Natural killer cell (primary cell): Measurements from ENCODE around the gene ABCB9. TPM values are rescaled to one million over a fixed set of nuclear protein-coding genes. Genes with fewer than 3 reads are reported as not detected.

Experiments used
- ATAC-seq, 3 donors: fragments of 150-1000 bp in 2 of 3; fragments of 200-7000 bp in 1 of 3; cut with Tn5 transposase; 1 replicate in 1 of 3; 2 replicates in 2 of 3; pipeline ENCODE4 v1.10.0; 2021; ENCODE audit warnings: mild to moderate bottlenecking in 2 of 3, moderate library complexity in 2 of 3
- DNase-seq, 2 donors: peaks; one replicate each; pipeline versions ENCODE4 v3.0.0 to v3.0.0-alpha.2; 2013 to 2021; ENCODE audit warnings: mixed read lengths in 1 of 2
- H3K27ac ChIP-seq: one replicate; pipeline ENCODE4 v1.5.1; 2013; ENCODE audit warnings: mild to moderate bottlenecking, low read length
- H3K27me3 ChIP-seq: one replicate; pipeline ENCODE4 v1.6.1; 2013; ENCODE audit warnings: low read length; ENCODE audit not compliant: control insufficient read depth, insufficient read depth
- H3K36me3 ChIP-seq: one replicate; pipeline ENCODE4 v1.6.1; 2013; ENCODE audit warnings: low read length; ENCODE audit not compliant: control insufficient read depth, insufficient read depth
- H3K4me1 ChIP-seq: one replicate; pipeline ENCODE4 v1.6.1; 2013; ENCODE audit warnings: low read length; ENCODE audit not compliant: control insufficient read depth, insufficient read depth
- H3K4me3 ChIP-seq: one replicate; pipeline ENCODE4 v1.5.1; 2013; ENCODE audit warnings: low read length
- H3K9me3 ChIP-seq: one replicate; pipeline ENCODE4 v1.6.1; 2013; ENCODE audit warnings: low read length; ENCODE audit not compliant: control insufficient read depth, insufficient read depth
- H3K27ac Mint-ChIP-seq, 2 donors: one replicate each; pipeline ENCODE4 v1.8.0; 2022; ENCODE audit warnings: mild to moderate bottlenecking in 2 of 2, mixed read lengths in 2 of 2, moderate library complexity in 1 of 2
- H3K27me3 Mint-ChIP-seq, 2 donors: one replicate each; pipeline ENCODE4 v1.8.0; 2022; ENCODE audit warnings: low read depth in 2 of 2, mixed read lengths in 2 of 2
- H3K36me3 Mint-ChIP-seq: one replicate; pipeline ENCODE4 v1.8.0; 2022; ENCODE audit warnings: mixed read lengths
- H3K4me1 Mint-ChIP-seq, 2 donors: one replicate each; pipeline ENCODE4 v1.8.0; 2022; ENCODE audit warnings: mixed read lengths in 2 of 2
- H3K4me3 Mint-ChIP-seq: one replicate; pipeline ENCODE4 v1.8.0; 2022; ENCODE audit warnings: mild to moderate bottlenecking, moderate library complexity, mixed read lengths
- H3K9me3 Mint-ChIP-seq, 2 donors: one replicate each; pipeline ENCODE4 v1.8.0; 2022; ENCODE audit warnings: mixed read lengths in 2 of 2
- CTCF ChIP-seq: fragments of 200-600 bp; IDR thresholded peaks from one replicate; pipeline ENCODE4 v1.8.0; 2022; ENCODE audit warnings: antibody characterized with exemption
- WGBS: methylation state at CpG from one replicate; pipeline ENCODE4 v1.1.7; 2013; ENCODE audit warnings: missing lambda C conversion rate; ENCODE audit not compliant: insufficient coverage; 5-methylcytosine and 5-hydroxymethylcytosine counted together
- intact Hi-C: fragments of 100-400 bp; cut with micrococcal nuclease; formaldehyde crosslinking; loops from one replicate; pipeline ENCODE4 v1.14.2; 2022
- total RNA-seq, 4 donors: library from RNA; stranded (reverse); fragments of 120-200 nt in 1 of 4; gene quantifications; one replicate each; pipeline versions ENCODE4 v1.2.3 to v1.2.4, GENCODE V29; 2013 to 2022

The ABCB9 gene
- total RNA-seq, 3 donors from 2014 or later (not counting 1 experiment from before 2014, with no cell fraction given), result 2.4 to 4.0 (median 3.3) TPM

- H3K27me3 ChIP-seq, result no peaks in the 10 kb centered on the region
- no peak for ATAC-seq
- no peak overlapping the region for H3K27ac ChIP-seq
- TF ChIP-seq CTCF, result no peak
- H3K9me3 ChIP-seq, result no peaks in the 10 kb centered on the region
- no peak overlapping the region for H3K4me3 ChIP-seq
- no peaks in the 10 kb centered on the region for H3K9me3 Mint-ChIP-seq
- WGBS, result 97% methylated on average over 12 of the region's 12 CpGs
- H3K27ac Mint-ChIP-seq, result no peak overlapping the region
- no peak overlapping the region for H3K4me3 Mint-ChIP-seq
- peaks cover 11% of the 10 kb centered on the region for H3K4me1 ChIP-seq
- intact Hi-C loops, result no loop called here
- no peaks in the 10 kb centered on the region for H3K36me3 Mint-ChIP-seq
- H3K27me3 Mint-ChIP-seq, result no peaks in the 10 kb centered on the region
- peaks cover 0 to 13% of the 10 kb centered on the region in 2 donors for H3K4me1 Mint-ChIP-seq
- no peak for DNase-seq
- no peaks in the 10 kb centered on the region for H3K36me3 ChIP-seq
These were observed 37.7 kb downstream of the ABCB9 start for GRCh38 chr12:122928404-122929147.

GRCh38 chr12:122927756-122928403 lies 38.4 kb downstream of the ABCB9 start:
- Histone ChIP-seq H3K27me3 (no peaks in the 10 kb centered on the region), H3K27ac (no peak overlapping the region), H3K4me3 (no peak overlapping the region), H3K36me3 (no peaks in the 10 kb centered on the region), H3K4me1 (peaks cover 11% of the 10 kb centered on the region), H3K9me3 (no peaks in the 10 kb centered on the region)
- H3K27ac Mint-ChIP-seq, result no peak overlapping the region
- H3K9me3 Mint-ChIP-seq, result no peaks in the 10 kb centered on the region
- no peak for TF ChIP-seq CTCF
- intact Hi-C loops, result no loop called here
- H3K4me3 Mint-ChIP-seq, result no peak overlapping the region
- H3K27me3 Mint-ChIP-seq, result no peaks in the 10 kb centered on the region
- H3K4me1 Mint-ChIP-seq, result peaks cover 0 to 13% of the 10 kb centered on the region in 2 donors
- no peaks in the 10 kb centered on the region for H3K36me3 Mint-ChIP-seq
- ATAC-seq (no peak), DNase-seq (no peak)
- 64% methylated on average over 11 of the region's 11 CpGs for WGBS

GRCh38 chr12:122921917-122922316 lies 44.3 kb downstream of the ABCB9 start:
- Mint-ChIP-seq H3K36me3 (no peaks in the 10 kb centered on the region), H3K9me3 (no peaks in the 10 kb centered on the region), H3K27me3 (no peaks in the 10 kb centered on the region), H3K27ac (no peak overlapping the region), H3K4me3 (no peak overlapping the region), H3K4me1 (peaks cover 0 to 4% of the 10 kb centered on the region in 2 donors)
- Histone ChIP-seq H3K4me1 (no peaks in the 10 kb centered on the region), H3K36me3 (no peaks in the 10 kb centered on the region), H3K27me3 (no peaks in the 10 kb centered on the region), H3K9me3 (no peaks in the 10 kb centered on the region), H3K27ac (no peak overlapping the region), H3K4me3 (no peak overlapping the region)
- ATAC-seq (no peak), DNase-seq (no peak)
- intact Hi-C loops, result no loop called here
- no peak for TF ChIP-seq CTCF
- 91% methylated on average over 7 of the region's 8 CpGs for WGBS
